Activated T-cell treated with anti-CD3 and anti-CD28 coated beads, Interleukin-2, amount 50 U/mL, for 72 hours (primary cell): ENCODE data around the gene LMNB1. TPM values are rescaled to one million over a fixed set of nuclear protein-coding genes. Genes with fewer than 3 reads are reported as not detected.

Experiments
- ATAC-seq, 2 donors: fragments of 150-1000 bp; cut with Tn5 transposase; replicated peaks in 1 of 2; 2 replicates each; pipeline ENCODE4 v1.10.0; 2021; ENCODE audit warnings: moderate library complexity in 2 of 2, mild to moderate bottlenecking in 1 of 2
- DNase-seq, 2 donors: peaks; one replicate each; pipeline ENCODE4 v3.0.0; 2021 to 2022; ENCODE audit warnings: mixed read lengths in 1 of 2
- H3K27ac Mint-ChIP-seq: one replicate; pipeline ENCODE4 v1.8.0; 2022; ENCODE audit warnings: mild to moderate bottlenecking, moderate library complexity, mixed read lengths
- H3K27me3 Mint-ChIP-seq: one replicate; pipeline ENCODE4 v1.8.0; 2022; ENCODE audit warnings: low read depth, mixed read lengths
- H3K36me3 Mint-ChIP-seq, 2 donors: one replicate each; pipeline ENCODE4 v1.8.0; 2022; ENCODE audit warnings: mixed read lengths in 2 of 2, mild to moderate bottlenecking in 1 of 2; ENCODE audit not compliant: insufficient read depth in 2 of 2
- H3K4me1 Mint-ChIP-seq: one replicate; pipeline ENCODE4 v1.8.0; 2022; ENCODE audit warnings: low read depth, mixed read lengths
- H3K4me3 Mint-ChIP-seq, 2 donors: one replicate each; pipeline ENCODE4 v1.8.0; 2022; ENCODE audit warnings: mild to moderate bottlenecking in 2 of 2, mixed read lengths in 2 of 2, moderate library complexity in 2 of 2
- H3K9me3 Mint-ChIP-seq, 2 donors: one replicate each; pipeline ENCODE4 v1.8.0; 2022; ENCODE audit warnings: mixed read lengths in 2 of 2
- total RNA-seq, 2 donors: library from RNA; stranded (reverse); gene quantifications; one replicate each; pipeline ENCODE4 v1.2.3, GENCODE V29; 2022

The LMNB1 gene
- total RNA-seq, 2 donors from 2014 or later = 186 to 211 TPM

DNA sequence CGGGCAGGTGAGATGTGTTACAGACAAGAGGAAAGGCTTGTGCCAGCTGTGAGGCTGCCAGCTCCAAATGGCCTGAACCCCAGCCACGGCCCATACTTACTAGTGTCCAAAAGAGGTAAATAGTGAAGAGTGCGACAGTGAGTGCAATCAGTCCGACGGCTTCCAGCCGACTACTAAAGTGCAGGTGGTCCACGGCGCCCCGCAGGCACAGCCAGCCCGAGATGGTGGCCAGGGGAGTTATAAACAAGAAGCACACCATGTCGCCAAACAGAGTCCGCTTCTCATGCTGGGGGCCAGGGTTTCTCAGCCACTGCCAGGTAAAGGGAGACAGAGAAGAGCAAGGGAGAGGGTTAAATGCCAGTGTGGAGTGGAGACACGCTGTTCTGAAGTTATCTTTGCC lies 101.1 kb downstream of the LMNB1 start:
- no peaks in the 10 kb centered on the region for H3K27me3 Mint-ChIP-seq
- peaks cover 0 to 1% of the 10 kb centered on the region in 2 donors for H3K36me3 Mint-ChIP-seq
- ATAC-seq = no peak
- no peak overlapping the region for H3K27ac Mint-ChIP-seq
- DNase-seq = no peak
- no peak overlapping the region for H3K4me3 Mint-ChIP-seq
- H3K4me1 Mint-ChIP-seq = no peaks in the 10 kb centered on the region
- H3K9me3 Mint-ChIP-seq = no peaks in the 10 kb centered on the region

GRCh38 chr5:126878634-126879033 lies 101.7 kb downstream of the LMNB1 start:
- H3K36me3 Mint-ChIP-seq = peaks cover 0 to 1% of the 10 kb centered on the region in 2 donors
- H3K9me3 Mint-ChIP-seq = no peaks in the 10 kb centered on the region
- DNase-seq (no peak), ATAC-seq (no peak)
- no peak overlapping the region for H3K27ac Mint-ChIP-seq
- H3K27me3 Mint-ChIP-seq = no peaks in the 10 kb centered on the region
- H3K4me1 Mint-ChIP-seq = no peaks in the 10 kb centered on the region
- no peak overlapping the region for H3K4me3 Mint-ChIP-seq

GRCh38 chr5:126881821-126882600 lies 105.1 kb downstream of the LMNB1 start:
- H3K4me1 Mint-ChIP-seq = no peaks in the 10 kb centered on the region
- no peaks in the 10 kb centered on the region for H3K27me3 Mint-ChIP-seq
- H3K4me3 Mint-ChIP-seq = no peak overlapping the region
- no peak for DNase-seq
- no peaks in the 10 kb centered on the region for H3K36me3 Mint-ChIP-seq
- H3K27ac Mint-ChIP-seq = no peak overlapping the region
- ATAC-seq = no peak
- H3K9me3 Mint-ChIP-seq = no peaks in the 10 kb centered on the region

DNA sequence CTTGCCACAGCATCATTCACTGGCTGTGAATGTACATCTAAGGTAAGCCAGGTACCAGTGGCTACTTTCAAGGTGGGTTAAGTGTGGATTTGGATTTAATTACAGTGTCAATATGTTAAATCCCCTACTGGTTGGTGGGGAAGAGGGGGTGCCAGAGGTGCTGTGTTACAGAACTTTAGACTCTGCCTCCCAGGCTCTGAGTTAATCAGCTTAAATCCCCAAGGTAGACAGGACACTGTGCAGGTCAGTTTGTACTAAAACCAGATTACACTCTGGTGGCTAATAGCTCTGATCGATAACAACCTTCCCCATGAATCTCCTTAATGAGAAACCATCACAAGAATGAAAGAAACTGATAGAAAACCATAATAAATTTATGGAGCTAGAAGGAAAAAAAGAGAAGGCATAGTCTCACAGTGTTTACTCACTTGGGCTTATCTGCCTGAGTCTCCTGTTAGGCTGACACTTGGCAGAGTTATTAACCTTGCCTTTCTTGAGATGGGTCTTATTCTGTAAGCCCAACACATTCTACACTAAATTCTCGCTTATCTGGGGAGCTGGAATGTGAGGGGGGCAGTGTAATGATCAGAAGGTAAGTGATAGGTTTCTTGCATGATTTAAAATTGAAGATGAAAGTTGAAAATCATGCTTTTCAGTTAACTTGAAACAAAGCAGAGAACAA lies 106.8 kb downstream of the LMNB1 start:
- no peak for DNase-seq
- Mint-ChIP-seq H3K4me3 (no peak overlapping the region), H3K27me3 (no peaks in the 10 kb centered on the region), H3K4me1 (no peaks in the 10 kb centered on the region), H3K27ac (no peak overlapping the region), H3K36me3 (no peaks in the 10 kb centered on the region), H3K9me3 (no peaks in the 10 kb centered on the region)
- no peak for ATAC-seq

DNA sequence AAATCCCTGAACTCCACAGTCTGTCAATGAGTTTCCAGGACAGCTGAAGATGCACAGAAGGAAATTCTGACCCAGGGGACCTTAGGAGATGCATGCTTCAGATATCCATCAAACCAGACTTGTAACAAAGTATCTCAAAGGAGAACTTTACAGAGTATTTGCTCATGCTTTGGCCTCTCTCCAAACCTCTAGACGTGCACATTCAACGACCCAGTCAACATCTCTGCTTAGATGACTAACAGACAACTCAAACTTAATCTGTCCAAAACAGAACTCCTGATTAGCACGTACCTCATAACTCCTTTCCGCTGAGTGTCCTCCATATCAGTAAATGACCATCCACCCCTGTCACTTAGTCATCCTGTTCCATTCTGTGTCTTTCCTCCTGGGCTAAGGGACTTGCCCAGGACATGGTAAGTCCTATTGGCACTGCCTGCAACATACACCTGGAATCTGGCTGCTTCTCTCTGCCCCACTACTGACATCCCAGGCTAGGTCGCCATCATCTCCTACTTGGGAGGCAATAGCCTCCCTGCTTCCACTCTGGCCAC lies 107.4 kb downstream of the LMNB1 start:
- Mint-ChIP-seq H3K27ac (no peak overlapping the region), H3K27me3 (no peaks in the 10 kb centered on the region)
- peak; percentile 27 to 39 for ATAC-seq

More for the DNA sequence above, 107.4 kb downstream of the LMNB1 start:
- Mint-ChIP-seq H3K4me3 (no peak overlapping the region), H3K4me1 (no peaks in the 10 kb centered on the region), H3K9me3 (no peaks in the 10 kb centered on the region), H3K36me3 (peaks cover 0 to 1% of the 10 kb centered on the region in 2 donors)
- DNase-seq = no peak

Other genes with a start within 250 kb of the LMNB1 start
- 1 to 10 TPM; 4.8 to 5.8 TPM for gene ALDH7A1, start 181.9 kb upstream of the LMNB1 start, total RNA-seq
- 10 to 100 TPM; 30.6 to 40.0 TPM for gene PHAX, start 176.2 kb upstream of the LMNB1 start, total RNA-seq